Activated CD4-positive, alpha-beta T cell treated with anti-CD3 and anti-CD28 coated beads for 48 hours (primary cell): ENCODE data around the gene FGF4.

ENCODE experiments used
- DNase-seq: peaks from one replicate; pipeline ENCODE4 v3.0.0-alpha.2; 2020

FGF4 gene, protein sequence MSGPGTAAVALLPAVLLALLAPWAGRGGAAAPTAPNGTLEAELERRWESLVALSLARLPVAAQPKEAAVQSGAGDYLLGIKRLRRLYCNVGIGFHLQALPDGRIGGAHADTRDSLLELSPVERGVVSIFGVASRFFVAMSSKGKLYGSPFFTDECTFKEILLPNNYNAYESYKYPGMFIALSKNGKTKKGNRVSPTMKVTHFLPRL

DNA sequence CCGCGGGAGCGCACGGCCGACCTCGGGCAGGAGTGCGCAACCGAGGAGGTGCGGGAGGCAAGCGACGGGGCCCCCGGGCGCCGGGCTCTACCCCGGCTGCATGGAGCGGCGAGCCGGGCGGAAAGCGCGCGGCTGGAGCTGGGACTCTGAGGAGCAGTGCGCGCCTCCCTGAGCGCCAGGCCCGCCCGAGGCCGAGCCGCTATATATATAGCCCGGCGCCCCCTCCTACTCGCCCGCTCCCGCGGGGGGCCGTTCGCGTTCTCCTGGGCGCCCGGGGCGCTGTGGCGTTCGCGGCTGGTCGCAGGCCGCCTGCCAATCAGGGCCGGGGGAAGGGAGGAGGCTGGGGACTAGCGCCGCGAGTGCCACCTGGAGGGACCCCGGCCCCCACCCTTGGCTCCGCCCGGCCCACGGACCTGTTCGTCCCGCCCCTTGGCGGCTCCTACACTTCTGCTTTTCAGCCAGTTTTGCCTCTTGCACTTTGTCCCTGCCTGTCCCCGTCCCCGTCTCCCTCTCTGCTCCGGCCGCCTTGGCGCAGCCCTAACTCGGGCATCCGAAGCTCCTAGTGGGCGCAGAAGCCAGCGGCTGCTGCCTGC, at the start of gene FGF4:
Gene FGF4 (minus strand): TSS at position 179 of the 593 bp plus-strand sequence. CDS start 257 bp downstream, outside the sequence.
- DNase-seq = no peak

DNA sequence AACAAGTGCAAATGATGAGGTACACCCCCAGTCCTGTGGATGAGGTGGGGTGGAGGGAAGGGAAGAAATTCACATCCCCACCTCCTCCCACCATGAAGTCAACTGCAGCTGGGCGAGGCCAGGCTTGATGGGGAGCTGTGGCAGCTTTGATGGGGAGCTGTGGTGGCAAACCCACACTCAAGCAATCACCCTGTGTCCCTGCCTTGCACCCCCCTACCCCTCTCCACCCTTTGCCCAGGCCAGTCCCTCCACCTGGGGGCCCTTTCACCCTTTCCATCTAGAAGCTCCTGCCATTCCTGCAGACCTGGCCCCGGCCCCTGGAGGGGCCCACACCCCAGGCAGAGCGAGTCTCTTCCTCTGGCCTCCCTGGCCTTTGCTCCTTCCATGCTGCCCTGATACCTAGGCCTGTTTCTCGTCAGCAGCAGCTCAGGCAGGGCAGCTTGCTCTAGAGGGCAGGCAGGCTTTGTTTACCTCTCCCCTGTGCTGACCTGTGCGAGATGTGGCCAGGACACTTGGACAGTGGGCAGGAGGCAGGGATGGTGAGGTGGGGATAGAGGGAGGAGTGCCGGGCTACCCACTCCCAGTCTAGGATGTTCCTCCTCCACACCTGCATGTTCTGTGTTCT, 48.6 kb upstream of the FGF4 start:
- DNase-seq = no peak

DNA sequence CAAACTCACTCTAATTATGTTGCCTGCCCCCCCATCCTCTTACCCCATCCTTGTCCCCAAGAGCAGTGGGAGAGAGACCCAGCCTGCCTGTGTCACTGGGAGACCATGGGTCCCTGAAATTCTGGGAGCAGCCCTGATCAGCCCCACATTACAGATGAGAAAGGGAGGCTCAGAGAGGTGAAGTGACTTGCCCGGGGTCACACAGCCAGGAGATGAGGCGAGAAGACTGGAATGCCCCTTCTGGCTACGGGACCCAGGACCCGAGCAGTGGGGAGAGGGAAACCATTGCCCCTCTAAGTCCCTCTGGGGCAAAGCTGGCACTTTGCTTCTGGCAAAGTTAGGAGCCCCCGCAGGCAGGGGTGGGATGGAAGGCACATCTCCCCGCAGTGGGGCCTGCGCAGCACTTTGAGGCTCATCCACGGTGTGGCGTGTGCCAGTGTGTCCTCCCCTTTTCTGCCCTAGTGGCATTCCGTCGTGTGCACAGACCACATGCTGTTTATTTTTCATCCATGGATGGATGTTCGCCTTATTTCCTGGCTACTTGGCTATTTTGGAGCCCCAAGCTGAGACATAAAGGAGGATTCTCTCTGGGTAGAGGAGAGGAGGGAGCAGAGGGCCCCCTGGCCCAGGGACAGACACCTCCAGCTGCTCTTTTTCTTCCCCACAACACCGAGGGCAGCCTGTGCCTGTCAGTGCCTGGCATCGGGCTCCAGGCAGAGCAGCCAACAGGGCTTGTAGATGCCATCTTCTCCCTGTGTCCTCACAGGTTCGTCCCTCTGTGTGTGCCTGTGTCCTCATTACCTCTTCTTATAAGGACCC, 47.7 kb upstream of the FGF4 start:
- DNase-seq = no peak

DNA sequence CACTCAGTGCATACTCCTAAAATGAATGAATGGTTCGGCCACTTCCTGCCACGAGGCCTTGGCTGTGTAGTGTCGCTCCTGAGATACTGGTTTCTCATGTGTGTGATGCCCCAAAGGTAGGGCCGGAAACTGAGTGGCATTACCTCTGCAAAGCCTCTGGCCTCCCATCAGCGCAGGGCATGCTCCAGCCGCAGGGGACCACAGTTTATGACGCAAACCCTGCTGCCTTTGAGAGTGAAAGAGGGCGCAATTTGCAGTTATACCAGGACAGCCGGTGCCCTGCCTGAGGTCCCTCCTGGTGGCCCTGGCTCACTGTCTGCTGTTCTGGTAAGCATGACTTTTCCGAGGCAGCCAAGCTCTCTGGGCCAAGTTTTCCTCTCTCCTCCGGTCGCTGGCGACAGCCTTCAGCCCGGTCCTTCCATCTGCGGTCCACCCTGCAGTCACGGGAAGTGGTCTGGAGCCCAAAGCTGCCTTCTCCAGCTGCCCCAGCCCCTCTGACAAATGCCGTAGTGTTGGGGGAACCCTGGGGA, 46.4 kb upstream of the FGF4 start:
- no peak for DNase-seq

DNA sequence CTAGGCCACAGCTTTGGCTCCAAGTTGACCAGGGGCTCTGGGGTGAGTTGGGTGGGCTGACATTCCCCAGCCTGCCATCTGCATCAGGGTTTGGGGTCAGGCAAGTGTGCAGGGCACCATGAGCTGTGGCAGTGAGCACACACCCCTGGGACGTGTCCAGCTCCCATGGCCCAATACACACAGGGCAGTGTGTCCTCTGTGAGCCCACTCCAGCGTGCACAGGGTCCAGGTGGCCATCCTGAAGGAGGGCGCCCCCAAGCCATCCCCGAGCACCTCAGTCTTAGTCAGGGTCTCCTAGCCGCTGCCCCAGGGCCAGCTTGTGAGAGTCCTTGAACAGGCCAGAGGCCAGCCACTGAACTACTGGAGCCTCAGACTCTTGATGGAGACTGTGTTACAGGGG, 45.3 kb upstream of the FGF4 start:
- DNase-seq = no peak

DNA sequence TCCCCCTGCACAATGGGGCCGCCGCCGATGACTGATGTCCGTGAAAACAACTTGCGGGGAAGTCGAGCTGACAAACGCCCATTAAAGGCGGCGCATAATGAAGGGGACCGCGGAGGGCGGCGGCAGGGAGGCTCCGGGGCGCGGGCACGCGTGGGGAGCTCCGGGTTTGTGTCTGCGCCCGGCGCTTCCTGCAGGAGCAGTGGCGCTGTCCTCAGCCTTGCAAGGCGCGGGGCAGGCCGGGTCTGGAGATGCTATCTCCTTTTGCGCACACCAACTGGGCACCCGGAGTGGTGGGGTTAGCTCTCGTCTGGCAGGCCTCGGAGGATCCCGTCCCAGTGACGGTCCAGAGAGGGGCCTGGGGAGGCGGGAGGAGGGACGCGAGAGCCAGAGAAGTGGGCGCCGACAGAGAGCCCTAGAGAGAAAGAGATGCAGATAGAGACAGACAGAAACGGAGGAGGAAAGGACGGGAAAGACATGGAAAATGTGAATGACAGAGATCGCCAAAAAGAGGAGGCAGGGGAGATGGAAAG, 44.5 kb upstream of the FGF4 start:
- no peak for DNase-seq

DNA sequence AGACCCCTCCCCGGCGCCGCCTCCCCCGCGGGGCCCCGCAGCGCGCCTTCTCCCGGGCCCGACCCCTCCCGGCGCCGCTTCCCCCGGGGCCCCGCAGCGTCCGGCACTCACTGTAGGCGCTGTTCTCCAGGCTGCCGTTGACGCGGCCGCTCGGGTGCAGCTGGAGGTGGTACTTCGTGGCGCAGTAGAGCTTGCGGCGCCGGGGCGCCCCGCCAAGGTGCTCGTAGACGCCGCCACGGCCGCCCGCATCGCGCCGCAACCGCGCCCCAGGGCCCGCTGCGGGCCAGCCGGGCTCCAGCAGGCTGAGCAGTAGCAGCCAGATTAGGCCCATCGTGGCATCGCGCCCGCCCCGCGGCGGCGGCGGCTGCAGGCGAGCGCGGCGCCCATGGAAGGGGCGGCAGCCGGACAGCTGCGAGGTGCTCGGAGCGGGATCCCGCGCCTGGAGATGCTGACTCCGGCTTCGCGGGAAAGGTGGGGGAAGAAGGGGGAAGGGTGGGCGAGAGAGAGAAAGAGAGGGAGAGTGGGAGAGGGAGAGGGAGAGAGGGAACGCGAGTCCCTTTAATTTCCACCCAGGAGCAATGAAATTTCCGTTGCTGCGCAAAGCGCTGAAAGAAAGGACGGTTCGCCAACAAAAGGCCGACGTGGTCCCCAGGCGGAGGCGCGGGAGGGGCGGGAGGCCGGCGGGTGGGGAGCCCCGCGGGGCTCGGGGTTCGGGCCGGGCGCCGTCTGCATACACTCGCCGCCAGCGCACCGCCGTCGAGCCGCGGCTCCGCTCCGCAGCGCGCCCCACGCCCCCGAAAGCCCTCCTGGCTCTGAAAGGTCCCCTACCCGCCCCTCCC, 43.7 kb upstream of the FGF4 start, which contains the start of gene FGF3:
Gene FGF3 (minus strand): TSS at position 814 of the 839 bp plus-strand sequence. CDS start 483 bp downstream, at position 331.
- DNase-seq = no peak

DNA sequence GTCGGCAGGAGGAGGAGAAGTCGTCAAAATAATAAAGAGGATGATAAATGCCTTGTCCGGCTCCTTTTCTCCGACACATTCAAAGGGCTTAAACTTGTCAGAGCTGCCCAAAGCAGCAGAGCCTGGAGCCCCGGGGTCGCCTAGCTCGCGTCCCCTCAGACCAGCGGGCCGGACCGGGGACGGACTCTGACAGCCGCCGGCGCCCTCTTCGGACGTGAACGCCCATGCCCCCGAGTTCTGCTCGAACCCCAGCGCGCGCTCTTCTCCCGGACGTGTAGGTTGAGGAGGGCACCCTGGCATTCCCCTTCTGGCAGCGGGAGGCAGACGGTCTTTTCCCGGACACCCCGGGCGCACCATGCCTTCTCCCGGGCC, 43.1 kb upstream of the FGF4 start:
- DNase-seq = no peak

DNA sequence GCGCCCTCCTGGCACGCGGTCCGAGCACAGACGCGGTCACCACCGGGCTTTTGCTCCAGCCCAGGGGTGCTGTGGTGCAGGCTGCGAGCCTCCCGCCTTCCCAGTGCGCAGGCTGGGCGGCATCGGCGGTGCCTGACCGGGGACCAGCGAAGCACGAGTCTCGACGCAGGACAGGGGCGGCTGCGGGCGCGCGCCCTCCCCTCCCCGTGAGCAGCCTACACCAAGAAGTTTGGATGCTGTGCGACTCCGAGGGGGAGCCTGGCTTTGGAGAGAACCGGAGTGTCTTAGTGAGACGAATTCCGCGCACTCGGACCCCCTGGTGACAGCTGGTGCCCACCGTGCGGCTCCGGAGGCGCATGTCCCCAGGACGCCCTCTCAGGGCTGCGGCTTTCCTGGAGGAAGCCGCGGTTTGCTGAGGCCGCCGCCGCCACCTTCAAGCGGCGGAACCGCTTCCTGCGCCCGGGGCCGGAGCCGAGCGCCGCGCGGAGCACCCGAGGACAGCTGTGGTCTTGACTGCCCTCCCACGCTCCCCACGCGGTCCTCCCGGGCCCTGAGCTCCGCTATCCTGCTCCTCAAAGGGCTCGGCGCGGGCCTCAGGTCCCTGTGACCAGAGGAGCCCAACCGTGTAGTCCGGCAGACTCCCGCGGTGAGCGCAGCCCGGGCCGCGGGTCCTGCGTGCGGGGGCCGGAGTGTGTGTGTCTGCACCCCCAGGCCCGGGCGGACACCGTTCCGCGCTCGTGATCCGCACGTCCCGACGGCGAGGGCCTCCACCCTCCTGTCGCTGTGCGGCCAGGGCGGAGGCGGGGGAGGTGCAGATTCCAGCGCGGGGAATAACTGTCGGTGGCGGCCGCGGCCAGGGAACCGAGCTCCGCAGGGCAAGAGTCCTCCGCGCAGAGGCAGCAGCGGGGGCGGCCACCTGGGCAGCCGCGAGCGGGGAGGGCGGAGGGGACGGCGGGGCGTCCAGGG, 42.4 kb upstream of the FGF4 start:
- DNase-seq = no peak

DNA sequence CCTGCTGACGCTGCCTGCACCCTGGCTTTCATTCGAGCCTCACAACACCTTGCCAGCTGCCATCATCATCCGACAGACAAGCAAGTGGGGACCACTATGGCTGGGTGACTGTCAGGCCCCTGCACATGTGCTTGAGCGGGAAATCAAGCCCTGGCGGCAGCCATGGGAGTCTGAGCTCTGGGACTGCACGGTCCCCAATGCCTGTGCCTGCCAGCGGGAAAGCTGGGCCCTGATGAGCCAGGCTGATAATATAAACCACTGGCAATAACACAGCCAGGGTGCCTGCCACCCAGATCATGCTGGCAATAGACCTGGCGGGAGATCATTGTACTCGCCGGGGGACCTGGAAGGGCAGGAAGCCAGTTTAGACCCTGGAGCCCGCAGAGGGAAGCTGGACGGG, 41.5 kb upstream of the FGF4 start:
- DNase-seq = no peak

DNA sequence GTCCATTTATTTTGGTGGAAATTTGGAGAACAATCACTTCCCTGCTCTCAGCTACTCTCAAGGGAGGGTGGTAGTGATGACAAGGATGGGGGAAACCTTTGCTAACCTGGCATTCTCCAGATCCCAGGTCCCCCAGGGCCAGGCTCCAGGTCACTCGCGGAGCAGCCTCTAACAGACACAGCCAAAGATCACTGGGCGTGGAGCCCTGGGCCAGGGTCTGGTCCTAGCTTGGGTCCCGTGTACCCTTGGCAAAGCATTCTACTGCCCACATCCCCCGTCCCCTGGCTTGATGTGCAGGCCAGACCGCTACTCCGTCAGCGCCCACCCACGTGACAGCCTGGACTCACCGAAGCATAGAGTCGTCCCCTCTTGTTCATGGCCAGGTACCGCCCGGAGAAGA, 40.8 kb upstream of the FGF4 start:
- DNase-seq = no peak

DNA sequence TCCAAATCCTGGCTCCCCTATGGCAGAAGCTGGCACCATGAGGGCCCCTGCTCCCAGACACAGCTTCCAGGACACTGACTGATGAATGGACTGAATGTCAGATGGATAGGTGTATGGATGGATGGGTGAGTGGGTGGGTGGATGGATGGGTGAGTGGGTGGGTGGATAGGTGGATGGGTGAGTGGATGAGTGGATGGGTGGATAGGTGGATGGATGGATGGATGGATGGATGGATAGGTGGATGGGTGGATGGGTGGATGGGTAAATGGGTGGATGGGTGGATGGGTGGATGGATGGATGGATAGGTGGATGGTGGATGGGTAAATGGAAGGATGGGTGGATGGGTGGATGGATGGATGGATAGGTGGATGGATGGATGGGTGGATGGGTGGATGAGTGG, 39.8 kb upstream of the FGF4 start:
- DNase-seq = no peak

DNA sequence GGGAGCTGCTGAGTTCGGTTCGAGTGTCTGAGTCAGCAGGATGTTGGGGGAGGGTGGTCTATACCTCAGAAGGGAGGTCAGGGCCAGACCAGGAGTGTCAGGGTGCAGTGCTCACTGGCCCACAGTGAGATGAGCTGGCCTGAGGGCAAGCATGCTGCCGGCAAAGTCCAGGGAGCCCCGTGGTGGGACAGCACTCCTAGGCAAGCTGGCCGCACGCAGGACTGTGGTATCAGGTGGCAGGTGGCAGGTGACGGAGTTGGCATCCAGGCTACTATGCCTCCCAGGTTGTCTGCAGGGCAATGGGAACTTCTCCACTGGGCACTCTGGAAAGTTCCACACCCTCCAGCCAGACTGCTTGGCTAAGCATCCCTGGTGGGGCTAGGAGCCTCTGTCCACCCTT, 39.3 kb upstream of the FGF4 start:
- DNase-seq = no peak

DNA sequence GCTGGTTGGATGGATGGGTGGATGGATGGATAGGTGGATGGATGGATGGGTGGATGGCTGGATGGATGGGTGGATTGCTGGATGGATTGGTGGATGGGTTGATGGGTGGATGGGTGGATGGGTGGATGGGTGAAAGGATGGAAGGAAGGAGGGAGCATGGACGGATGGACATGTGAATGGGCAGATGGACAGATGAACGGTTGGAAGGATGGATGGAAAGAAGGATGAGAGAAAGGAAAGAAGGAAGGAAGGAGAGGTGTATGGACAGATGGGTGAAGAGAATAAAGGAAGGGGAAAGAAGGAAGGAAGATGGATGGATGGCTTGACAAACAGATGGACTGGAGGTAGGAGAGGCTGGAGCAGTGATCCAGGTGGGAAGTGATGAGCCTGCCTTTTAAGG, 38.7 kb upstream of the FGF4 start:
- no peak for DNase-seq

DNA sequence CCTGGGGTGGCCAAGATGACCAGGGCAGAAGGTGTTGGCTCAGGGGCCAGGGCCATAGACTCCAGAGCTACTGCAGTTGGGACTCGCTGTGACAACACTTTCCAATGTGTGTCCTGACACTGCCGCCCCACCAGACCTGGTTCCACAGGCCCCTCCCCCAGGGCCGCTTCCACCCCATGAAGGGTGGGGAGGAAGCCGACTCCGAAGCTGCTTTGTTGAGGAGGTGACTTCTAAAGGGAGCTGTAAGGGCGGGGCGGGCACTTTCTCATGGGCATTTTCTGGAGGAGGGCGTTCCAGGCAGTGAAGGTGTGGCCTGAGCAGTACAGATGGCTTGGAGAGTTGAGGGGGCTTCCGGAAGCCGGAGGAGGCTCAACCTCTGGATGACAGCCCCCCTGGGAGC, 37.8 kb upstream of the FGF4 start:
- no peak for DNase-seq

DNA sequence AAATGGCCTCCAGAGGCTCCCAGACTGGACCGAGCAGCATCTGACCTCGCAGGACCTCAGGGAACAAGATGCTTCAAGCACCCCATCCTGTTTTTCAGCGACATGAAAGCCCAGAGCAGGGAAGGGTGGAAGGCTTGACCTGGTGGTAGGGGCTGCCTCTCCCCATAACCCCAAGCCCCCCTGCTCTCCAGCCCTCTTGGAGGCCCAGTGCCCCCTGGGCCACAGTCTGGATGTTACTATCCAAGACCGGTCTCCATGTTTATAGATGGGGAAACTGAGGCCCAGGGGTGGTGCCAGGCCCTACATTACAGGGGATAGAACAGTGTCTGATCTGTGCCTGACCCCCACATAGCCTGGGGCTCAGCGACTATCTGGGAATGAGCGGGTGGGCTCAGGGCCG, 37.1 kb upstream of the FGF4 start:
- no peak for DNase-seq

DNA sequence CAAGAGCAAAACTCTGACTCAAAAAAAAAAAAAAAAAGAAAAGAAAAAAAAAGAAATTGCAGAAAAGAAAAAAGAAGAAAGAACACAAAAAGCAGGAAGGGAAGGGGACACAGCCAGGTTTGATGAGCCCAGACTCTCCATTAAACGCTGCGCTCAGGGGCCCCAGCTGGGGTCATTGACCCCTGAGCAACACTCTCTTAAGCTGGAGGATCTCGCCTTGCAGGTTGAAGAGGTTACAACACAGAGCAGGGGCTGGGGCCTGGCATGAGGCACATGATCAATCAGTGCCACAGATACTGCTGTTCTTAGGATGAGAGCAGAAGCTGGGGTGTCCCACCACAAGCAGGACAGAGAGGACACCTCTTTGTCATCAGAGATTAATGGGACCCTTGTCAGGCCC, 36.3 kb upstream of the FGF4 start:
- no peak for DNase-seq

DNA sequence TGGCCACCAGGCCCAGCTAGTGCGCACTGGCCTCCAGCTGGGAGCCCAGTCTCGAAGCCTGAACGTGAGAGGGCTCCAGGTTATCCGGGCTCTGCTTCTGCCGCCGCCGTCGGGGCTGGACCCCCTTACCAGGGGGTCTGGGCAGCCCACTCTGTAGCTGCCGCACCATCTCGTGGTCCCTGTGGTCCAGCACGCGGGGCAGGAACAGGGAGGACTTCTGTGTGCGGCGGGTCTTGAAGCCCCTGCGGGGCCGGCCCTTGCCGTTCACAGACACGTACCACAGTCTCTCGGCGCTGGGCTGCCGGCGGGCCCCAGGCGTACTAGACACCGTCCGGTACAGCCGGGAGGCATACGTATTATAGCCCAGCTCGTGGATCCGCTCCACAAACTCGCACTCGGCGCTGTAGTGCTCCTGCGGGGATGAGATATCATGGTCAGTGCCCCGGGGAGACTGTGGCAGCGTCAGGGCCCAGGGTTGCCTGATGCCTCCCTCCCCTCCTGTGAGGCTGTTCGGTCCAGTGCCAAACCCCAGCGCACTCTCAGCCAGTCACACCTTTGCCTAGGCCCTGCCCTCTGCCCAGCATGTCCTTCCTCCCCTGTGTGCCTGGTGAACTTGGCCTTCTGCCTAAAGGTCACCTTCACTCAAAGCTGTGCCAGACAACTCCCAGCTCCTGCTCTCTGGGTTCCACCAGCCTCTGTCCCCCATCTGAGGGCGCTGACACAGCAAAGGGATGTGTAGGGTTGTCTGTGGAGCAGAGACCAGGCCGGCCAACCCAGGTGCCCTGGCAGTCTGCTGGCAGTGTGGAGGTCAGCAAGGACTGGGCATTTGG, 35.4 kb upstream of the FGF4 start:
- DNase-seq = no peak

DNA sequence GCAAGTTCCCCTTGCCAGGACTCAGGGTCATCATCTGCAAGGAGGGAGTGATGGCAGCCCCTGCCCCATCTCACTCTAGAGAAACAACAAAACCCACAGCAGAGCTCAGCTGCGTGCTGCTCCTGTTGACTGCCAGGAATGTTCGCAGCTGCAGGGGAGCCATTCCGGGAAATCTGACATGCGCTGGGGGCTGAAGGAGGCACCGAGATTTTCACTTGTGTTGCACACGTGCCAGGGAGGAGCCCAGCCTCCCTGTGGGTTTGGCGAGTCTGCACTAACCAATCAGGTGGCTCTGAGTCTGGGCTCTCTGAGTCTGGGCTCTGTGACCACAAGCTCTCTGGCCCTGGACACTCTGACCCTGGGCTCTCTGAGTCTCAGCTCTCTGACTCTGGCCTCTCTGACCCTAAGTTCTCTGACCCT, 33.5 kb upstream of the FGF4 start:
- no peak for DNase-seq
